AG04449 (cell line): ENCODE results near the gene KCNMB1.

Experiments used
- CTCF ChIA-PET: fragments of 350-600 bp; formaldehyde crosslinking; extraction: SDS; loops from one replicate; lab custom pipeline; 2021; ENCODE audit warnings: antibody characterized with exemption; lab: Yijun Ruan, JAX
- POLR2A ChIA-PET: fragments of 400-600, 350-600 bp; formaldehyde crosslinking; extraction: SDS; loops from one replicate; lab custom pipeline; 2020; ENCODE audit warnings: antibody characterized with exemption, inconsistent platforms; lab: Yijun Ruan, JAX
- DNase-seq: peaks from one replicate; pipeline ENCODE4 v3.0.0-alpha.2; 2010; ENCODE audit warnings: low read depth, low spot score
- H3K4me3 ChIP-seq: 2 replicates; pipeline ENCODE4 v1.5.1; 2011; ENCODE audit warnings: low read depth, mild to moderate bottlenecking, control low read depth, low read length
- CTCF ChIP-seq: IDR thresholded peaks from one replicate; pipeline ENCODE4 v1.5.1; 2011; ENCODE audit warnings: mild to moderate bottlenecking, moderate library complexity, low read length, control low read depth, inconsistent platforms; ENCODE audit not compliant: insufficient read depth; ENCODE audit errors: missing control alignments

Gene KCNMB1

GRCh38 chr5:170327829-170328228 lies 61.3 kb downstream of the KCNMB1 start:
- CTCF ChIA-PET: no interaction called here
- POLR2A ChIA-PET: no interaction called here
- H3K4me3 ChIP-seq: no peak overlapping the region
- DNase-seq: no peak
- TF ChIP-seq CTCF: no peak

DNA sequence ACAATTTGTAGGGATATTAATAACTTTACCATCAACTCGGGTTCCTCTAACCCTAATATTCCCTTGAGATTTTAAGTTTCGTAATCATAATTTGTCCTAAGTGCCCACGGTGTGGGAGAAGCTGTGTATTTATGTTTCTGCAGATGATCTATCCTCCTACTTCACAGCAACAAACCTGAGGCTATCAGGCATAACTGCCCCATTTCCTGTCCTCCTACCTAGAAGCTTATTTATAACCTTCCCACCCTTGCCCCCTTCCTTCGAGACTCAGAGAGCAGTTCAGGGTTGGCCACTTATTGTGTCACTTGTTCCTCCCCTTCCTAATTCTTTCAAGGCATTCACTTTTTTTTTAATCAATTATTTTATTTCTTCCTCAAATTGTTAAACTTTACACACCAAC lies 62.0 kb downstream of the KCNMB1 start:
- TF ChIP-seq CTCF: no peak
- CTCF ChIA-PET: interaction anchor here (0.6 kb wide), 1 partner anchor 59 kb away, joined by 3 read pairs; no protein-coding TSS in a partner anchor
- POLR2A ChIA-PET: no interaction called here

More for the DNA sequence above, 62.0 kb downstream of the KCNMB1 start:
- DNase-seq: no peak
- no peak overlapping the region for H3K4me3 ChIP-seq
